Measurements from ENCODE around the gene GTF2E1.

Gene GTF2E1

DNA sequence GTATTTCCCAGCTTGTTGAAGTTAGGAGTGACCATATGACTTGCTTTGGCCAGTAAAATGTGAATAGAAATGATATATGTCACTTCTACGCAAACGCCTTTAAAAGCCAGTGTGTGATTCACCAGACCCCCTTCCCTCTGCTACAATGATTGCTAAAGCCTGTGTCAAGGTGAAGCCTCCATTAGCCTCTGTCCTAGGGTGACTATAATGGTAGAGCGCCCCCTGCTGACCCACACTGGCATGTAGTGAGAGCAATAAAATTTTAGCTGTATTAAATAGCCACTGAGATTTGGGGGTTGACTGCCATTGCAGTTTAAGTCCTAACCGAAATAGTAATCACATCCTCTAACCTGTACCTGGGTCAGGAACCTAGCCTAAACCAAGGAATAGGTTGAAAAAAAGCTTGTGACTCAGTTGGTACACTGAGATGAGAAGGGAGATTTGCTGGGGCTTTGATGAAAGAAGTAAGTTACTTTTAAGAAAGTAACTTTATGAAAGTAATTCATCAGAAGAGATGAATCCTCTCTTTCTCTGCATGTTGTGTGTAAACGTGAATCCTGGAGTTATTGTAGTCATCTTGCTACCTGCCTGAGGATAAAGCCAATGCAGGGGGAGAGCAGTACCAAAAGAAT, 52.6 kb downstream of the GTF2E1 start:
- H3K27ac ChIP-seq, result no peak overlapping the region
- no peak overlapping the region for H3K4me3 ChIP-seq

DNA sequence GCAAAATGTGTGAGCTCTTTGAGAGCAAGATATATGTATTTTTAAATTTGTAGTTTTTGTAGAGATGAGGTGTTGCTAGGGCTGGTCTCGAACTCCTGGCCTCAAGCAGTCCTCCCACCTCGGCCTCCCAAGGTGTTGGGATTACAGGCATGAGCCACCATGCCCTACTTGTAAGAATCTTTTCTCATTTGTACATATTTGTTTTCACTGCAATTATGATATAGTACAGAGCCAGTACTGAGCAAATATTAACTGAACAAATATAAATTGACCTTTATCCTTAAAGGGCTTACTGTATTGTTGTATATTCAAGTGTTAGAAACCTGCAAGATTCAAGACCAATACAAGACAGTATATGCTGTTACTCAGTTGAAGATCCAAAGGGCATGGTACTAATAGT, 53.4 kb downstream of the GTF2E1 start:
- Histone ChIP-seq H3K27ac (no peak overlapping the region), H3K4me3 (no peak overlapping the region)

DNA sequence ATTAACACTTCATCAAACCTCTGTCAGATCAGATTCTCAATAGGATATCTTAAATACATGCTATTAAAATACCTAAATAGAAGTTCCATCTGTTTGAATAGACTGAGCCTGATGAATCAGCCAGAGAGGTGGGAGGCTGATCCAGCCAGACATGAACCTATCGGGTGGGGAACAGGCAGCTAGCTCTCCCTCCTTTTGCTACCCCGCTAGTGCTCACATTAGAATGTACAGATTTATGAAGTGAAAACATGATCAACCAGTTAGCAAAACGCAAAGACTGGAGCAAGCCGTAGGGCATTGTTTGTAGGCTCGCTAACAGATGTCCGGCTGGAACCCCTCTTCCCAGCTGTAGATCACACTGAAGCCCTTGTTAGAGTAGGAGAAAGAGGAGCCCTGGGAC, 54.4 kb downstream of the GTF2E1 start:
- no peak overlapping the region for H3K4me3 ChIP-seq

DNA sequence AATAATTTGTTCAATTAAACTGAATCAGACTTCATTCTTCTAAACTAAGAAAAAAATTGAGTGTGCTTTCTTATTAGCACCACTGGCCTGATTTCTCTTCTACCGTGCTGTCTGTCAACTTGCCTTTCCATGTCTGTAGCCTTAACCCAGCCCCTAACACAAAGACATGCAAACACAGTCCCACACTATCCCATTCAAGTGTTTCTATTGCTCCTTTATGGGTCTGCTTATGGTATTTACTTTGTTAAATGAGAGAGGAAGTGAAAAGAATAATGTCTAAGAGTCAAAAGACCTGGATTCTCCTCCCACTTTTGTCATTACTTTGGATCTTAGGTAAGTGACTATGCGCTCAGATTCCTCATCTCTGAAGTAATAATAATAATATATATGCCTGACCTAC, 55.3 kb downstream of the GTF2E1 start:
- H3K27ac ChIP-seq, result no peak overlapping the region

More for the DNA sequence above, 54.4 kb downstream of the GTF2E1 start:
- no peak overlapping the region for H3K27ac ChIP-seq

DNA sequence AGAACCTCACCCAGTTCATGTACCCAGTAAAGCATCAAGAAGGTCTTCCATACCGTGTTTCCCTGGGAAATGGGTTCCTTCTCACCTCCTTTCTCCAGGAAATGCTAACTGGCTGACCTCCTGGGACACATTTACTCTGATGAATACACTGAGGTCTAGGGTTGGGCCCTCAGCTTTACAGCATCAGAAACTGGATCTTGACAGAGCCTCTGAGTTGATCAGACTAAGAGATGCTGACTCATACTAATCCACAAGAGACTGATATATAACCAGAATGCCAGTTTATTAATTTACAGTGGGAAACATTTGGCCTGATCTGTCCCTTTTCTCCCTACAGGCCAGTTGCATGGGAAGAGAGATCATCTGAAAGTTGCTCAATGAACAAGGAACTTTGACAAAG, 55.8 kb downstream of the GTF2E1 start:
- no peak overlapping the region for H3K27ac ChIP-seq
- H3K4me3 ChIP-seq, result no peak overlapping the region

More for the DNA sequence above, 55.3 kb downstream of the GTF2E1 start:
- no peak overlapping the region for H3K4me3 ChIP-seq

DNA sequence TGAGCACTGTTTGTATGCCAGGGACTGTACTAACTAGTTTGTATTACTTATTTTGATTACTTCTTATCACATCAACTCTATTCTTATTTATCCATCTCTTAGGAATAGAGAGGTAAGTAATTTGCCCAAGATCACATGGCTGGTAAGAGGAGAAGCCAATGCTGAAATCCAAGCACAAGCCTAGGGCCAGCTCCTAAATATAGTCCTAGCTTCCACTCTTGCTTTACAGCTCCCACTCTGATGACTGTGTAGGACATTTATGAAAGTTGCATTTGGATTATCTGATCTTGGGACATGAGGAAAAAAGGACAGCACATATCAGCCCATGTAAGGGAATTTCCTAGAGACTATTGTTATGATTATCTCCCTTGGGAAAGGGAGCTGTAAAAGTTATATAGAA, 58.1 kb downstream of the GTF2E1 start:
- no peak overlapping the region for H3K27ac ChIP-seq
- H3K4me3 ChIP-seq, result no peak overlapping the region

DNA sequence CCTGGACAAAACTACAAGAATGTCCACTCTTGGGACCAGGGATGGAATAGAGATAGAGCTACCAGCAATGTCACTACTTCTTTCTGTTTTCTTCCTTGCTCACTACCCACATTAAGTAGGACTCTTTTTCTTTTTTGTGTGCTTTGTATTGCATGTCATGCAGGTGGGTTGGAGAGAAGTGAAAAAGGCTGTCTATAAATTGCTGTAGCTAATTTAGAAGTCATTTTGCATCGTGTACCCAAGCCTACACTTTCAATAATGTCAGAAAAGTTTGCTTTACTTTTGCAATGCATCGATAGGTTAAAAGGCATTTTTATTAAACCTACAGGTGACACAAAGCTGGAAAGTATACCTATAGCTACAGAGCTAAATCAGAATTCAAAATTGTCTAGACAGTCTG, 58.9 kb downstream of the GTF2E1 start:
- H3K27ac ChIP-seq, result no peak overlapping the region
- no peak overlapping the region for H3K4me3 ChIP-seq

DNA sequence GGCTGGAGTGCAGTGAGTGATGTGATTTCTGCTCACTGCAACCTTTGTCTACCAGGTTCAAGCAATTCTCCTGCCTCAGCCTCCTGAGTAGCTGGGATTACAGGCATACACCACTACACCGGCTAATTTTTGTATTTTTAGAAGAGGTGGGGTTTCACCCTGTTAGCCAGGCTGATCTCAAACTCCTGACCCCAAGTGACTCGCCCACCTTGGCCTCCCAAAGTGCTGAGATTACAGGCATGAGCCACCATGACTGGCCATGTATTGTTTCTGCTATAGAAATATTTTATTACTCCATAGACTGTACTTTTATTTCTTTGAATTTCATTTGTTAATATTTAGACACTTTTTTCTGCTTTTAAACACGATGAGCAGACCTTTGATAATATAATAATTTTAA, 60.4 kb downstream of the GTF2E1 start:
- no peak overlapping the region for H3K4me3 ChIP-seq
- H3K27ac ChIP-seq, result no peak overlapping the region

DNA sequence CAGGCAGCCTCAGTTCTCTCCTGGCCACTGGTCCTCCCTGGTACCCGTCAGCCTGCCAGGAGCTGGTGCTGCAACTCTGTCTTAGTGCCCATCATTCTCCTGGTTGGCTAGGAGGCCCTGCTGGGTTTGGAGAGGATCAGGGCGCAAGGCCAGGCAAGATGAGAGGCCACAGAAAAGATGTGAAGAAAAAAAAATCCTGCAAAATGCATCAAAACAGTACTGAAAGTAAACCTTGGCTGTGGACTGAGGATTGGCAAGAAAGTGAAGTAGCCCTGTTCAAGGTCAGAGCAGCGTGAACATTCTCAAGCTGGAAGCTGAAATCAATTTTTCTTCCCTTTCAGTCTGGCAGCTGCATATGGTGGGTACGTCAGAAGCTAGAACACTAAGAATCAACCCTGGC, 74.2 kb downstream of the GTF2E1 start:
- no peak overlapping the region for H3K4me3 ChIP-seq
- H3K27ac ChIP-seq, result no peak overlapping the region

DNA sequence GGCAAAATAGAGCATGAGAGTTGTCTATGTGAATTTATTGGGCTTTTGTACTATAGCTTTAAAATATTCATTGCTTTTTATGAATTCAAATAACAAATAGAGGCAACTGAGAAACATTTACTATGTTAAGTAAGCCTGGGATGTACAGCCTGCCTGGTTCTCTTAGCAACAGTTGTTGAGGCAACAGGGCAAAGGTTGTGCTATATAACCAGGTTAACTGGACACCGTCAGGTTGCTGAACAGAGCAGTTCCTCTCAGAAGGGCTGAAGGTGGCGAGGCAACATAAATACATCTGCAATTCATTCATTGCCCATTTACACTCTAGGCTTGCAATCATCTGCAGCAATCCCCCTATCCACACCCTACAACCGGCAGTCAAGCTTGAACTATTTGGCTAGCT, 78.2 kb downstream of the GTF2E1 start:
- H3K27ac ChIP-seq, result no peak overlapping the region

DNA sequence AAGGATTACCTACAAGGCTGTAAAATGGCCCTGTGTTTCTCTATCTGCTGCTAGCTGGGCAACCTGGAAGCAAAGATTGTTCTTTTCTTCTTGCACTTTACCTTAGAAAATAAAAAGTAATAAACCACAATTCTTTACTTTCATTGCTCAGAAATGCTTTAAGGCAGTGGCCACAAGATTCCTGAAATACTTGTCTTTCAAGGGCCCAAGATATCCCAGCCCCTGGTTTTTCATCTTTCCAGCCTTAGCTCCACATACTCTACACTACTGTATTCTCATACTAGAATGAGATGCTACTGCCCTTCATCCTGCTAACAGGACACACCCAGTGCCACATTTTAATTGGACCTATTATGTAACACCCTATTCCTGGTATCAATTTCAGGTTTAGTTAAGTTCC, 78.9 kb downstream of the GTF2E1 start:
- no peak overlapping the region for H3K4me3 ChIP-seq
- H3K27ac ChIP-seq, result no peak overlapping the region

More for the DNA sequence above, 78.2 kb downstream of the GTF2E1 start:
- no peak overlapping the region for H3K4me3 ChIP-seq

DNA sequence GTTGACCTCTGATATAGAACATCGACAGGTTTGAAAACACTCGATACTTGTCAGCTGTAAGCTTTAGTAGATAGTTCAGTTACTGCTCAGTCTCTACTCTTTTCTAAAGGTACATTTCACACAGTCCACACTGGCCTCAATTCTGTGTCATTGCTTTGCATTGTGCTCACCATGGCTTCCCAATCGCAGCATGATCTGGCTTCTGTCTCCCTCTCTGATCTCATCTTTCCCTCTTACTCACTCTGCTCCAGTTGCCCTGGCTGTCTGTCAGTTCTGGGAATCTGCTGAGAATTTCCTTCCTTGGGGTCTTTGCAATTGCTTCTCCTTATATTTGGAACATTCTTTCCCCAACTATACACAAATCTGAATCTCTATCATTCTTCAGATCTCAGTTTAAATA, 80.6 kb downstream of the GTF2E1 start:
- Histone ChIP-seq H3K27ac (no peak overlapping the region), H3K4me3 (no peak overlapping the region)

DNA sequence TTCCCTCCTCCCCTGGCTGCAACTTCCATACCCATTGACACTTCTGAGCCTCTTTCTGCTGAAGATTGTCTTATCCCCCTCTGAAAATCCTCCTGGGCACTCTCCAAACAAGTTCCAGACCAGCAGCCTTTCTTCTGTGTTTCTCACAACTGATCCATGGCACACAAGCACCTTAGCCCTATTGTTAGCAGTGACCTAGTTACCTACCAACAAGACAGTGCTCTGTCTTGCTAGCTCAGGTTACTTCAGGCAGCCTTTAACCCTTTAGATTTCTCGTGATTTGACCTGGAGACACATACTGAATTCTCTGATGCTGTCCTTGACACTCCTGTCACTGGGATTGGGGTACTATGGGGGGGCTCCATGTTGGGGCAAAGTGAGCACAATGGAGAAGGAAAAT, 82.1 kb downstream of the GTF2E1 start:
- no peak overlapping the region for H3K27ac ChIP-seq
- H3K4me3 ChIP-seq, result no peak overlapping the region

DNA sequence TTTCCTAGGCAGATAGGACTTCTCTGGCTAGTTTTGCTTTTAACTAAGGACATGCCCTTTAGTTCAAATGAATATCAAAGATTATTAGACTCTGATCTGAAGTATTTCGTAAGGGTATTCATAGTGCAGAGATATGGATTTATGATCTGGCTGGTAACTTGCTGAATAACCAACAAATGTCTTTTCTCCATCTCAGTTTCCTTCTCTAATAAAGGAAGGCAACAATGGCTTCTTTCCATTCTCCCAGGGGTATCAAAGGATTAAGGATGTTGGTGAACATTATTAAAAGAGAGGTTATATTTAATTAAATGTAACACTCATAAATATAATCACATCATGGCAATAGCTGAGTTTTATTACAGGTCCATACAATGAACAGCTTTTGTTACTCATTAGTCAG, 86.3 kb downstream of the GTF2E1 start:
- no peak overlapping the region for H3K27ac ChIP-seq
- no peak overlapping the region for H3K4me3 ChIP-seq

DNA sequence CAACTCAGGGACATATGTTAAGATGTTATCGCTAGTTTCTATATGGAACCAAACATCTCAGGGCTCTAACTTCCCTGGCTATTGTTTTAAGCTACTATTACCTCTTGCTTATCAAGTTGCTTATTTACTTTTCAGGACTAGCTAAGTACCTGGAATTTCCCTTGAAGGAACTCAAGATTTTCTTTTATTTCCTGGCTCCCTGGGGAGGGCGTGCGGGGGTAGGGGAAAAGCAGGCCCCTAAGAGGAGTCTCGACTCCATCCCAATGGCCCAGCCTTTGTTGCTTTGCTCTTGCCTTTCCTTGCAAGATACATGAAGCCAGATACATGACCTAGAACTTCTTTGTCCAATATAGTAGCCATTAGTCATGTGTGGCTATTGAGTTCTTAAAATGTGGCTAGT, 88.5 kb downstream of the GTF2E1 start:
- no peak overlapping the region for H3K4me3 ChIP-seq

More for the DNA sequence above, 88.5 kb downstream of the GTF2E1 start:
- H3K27ac ChIP-seq, result no peak overlapping the region
